ENCODE data around the gene TRAPPC2.
A peak's percentile ranks its signal among the peaks of the same experiment; 100 is the strongest.
"Not testable (repeated sequence)": the region's sequence is repeated elsewhere in the genome, so short reads cannot be mapped to it uniquely, and the experiment has no call there.

Gene TRAPPC2

GRCh38 chrX:13748486-13748885, 14.1 kb upstream of the TRAPPC2 start:
- DNase-seq (ENCODE audit: extremely low read depth in 1 of 2, low read depth in 1 of 2): no peak

DNA sequence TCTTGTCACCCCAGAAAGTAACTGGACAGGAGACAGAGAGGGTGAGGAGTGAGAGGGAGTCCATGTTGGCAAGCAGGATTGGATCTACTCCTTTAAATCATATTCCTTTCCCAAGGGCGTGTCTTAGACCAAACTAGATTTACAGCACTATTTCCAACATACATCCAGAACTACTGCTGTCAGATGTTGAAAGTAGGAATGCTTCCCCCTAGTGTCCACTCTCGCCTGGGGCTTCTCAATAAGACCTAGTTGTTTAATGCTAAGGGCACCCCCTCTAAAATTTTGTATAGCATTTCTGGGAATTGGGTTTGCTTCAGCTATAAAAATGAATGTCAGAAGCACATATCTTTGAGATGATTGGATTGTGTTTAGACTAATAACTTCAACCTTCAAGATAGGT, 13.4 kb upstream of the TRAPPC2 start:
- peak in 1 of 2 donors; percentile 8 for DNase-seq (ENCODE audit: extremely low read depth in 1 of 2, low read depth in 1 of 2)

DNA sequence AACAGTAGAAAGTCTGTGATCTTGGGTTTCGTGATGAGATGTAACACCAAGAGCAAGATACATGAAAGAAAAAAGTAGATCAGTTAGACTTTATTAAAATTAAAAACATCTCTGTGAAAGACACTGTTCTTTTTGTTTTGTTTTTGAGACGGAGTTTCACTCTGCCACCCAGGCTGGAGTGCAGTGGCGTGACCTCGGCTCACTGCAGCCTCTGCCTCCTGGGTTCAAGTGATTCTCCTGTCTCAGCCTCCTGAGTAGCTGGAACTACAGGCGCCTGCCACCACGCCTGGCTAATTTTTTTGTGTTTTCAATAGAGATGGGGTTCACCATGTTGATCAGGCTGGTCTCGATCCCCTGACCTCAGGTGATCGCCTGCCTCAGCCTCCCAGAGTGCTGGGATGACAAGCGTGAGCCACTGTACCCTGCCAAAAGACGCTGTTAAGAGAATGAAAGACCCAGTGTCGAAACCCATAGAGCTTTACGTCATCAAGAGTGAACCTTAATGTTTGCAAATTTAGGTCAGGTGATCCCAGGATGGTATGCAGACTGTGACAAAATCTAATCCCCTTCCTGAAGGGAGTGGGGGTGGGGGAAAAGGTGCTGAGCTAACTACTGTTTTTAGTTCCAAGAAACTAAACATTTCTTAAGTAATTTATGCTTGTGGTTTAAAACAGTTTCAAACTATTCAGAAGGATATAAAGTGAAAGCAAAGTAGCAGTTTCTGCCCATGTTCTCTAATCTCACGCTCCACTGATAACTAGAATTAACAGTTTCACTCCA, 8.2 kb upstream of the TRAPPC2 start:
- DNase-seq (ENCODE audit: extremely low read depth in 1 of 2, low read depth in 1 of 2): no peak

DNA sequence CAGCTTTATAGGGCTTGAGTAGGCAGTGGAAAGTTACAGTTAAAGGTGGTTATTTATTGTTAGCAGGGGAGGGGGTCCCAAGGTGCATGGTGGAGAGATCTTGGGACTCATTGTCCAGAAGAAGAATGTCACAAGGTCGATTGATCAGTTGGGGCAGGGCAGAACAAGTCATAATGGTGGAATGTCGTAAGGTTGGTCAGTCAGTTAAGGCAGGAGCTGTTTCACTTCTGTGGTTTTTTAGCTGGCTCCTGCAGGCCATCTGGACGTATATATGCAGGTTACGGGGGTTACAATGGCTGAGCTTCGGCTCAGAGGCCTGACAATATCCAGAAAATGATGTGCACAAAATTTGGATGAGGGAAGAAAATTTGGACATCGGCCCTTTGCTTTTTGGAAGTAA, 7.3 kb upstream of the TRAPPC2 start:
- no peak for DNase-seq (ENCODE audit: extremely low read depth in 1 of 2, low read depth in 1 of 2)

- no peak for DNase-seq (ENCODE audit: extremely low read depth in 1 of 2, low read depth in 1 of 2)
Measured at GRCh38 chrX:13733506-13733905, 914 bp downstream of the TRAPPC2 start.

DNA sequence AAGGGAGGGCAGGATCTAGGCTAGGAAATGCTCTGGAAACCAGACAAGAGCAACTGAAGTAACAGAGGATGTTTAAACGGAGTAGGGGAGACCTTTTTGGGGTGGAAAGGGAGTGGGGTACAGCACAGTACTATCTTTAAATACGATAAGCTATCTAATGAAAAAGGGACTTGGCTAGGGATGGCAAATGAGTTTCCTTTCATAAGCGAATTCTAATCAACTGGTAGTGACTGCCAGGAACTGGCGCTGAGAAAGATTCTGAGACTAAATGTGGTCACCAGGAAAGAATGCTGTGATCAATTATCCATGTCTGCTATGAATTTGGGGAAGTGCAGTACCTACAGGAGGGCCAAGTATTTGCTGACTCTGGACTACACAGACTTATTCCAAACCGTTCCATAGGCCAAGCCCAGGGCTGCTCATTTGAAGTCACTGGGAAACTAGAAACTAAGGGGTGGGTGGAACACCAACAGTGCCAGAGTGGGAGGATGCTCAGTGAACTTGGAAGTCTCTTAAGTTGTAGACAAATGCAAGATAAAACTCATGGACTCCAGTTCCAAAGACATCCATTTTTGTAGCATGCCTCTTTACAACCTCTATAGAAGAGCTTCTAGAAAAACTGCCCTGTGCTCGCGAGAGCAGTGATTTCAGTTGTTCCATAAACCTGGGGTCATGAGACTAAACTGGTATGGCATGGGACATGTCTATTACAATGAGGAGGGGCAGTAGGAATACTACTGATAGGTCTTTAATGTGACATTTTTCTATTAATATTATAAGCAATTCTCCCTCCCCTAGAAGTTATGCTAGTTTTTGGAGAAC, 2.0 kb downstream of the TRAPPC2 start:
- no peak for DNase-seq (ENCODE audit: extremely low read depth in 1 of 2, low read depth in 1 of 2)

DNA sequence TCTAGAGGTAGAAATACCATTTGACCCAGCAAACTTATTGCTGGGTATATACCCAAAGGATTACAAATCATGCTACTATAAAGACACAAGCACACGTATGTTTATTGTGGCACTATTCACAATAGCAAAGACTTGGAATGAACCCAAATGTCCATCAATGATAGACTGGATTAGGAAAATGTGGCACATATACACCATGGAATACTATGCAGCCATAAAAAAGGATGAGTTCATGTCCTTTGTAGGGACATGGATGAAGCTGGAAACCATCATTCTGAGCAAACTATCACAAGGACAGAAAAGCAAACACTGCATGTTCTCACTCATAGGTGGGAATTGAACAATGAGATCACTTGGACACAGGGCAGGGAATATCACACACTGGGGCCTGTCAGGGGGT, 3.9 kb downstream of the TRAPPC2 start:
- DNase-seq (ENCODE audit: extremely low read depth in 1 of 2, low read depth in 1 of 2): not testable (repeated sequence)

DNA sequence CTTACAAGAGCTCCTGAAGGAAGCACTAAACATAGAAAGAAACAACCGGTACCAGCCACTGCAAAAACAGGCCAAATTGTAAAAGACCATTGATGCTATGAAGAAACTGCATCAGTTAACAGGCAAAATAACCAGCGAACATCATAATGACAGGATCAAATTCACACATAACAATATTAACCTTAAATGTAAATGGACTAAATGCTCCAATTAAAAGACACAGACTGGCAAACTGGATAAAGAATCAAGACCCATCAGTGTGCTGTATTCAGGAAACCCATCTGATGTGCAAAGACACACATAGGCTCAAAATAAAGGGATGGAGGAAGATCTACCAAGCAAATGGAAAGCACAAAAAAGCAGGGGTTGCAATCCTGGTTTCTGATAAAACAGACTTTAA, 7.8 kb downstream of the TRAPPC2 start:
- not testable (repeated sequence) for DNase-seq (ENCODE audit: extremely low read depth in 1 of 2, low read depth in 1 of 2)

GRCh38 chrX:13724878-13725277, 9.5 kb downstream of the TRAPPC2 start:
- not testable (repeated sequence) for DNase-seq (ENCODE audit: extremely low read depth in 1 of 2, low read depth in 1 of 2)

DNA sequence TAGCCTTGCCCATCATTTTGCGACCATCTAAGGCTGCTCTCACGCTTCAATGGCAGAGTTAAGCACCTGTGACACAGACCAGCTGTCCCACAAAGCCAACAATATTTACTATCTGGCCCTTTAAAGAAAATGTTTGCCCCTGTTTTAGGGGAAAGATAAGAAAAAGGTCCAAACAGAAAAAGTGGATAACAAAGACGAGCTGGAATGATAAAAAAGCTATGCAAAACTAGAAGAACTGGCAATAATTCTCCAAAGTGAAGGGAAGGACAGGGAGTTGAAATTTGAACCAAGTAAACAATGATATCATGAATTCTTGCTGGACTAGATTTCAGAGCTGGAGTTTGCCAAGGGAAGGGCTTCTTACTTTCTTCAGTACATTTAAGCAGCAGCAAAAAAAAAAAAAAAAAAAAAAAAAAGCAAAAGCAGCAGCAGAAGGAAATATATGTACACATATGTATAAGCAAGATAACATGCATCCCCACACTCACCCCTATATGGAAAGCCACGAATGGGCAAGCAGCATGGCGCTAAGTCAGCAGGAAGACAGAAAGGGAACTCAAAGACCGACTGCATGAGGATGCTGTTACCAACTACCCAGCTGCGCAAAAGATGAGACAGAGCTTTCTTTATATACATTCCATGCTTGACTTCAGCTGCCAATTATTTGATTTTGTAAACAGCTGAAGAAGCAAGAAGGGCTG, 12.5 kb downstream of the TRAPPC2 start:
- DNase-seq (ENCODE audit: extremely low read depth in 1 of 2, low read depth in 1 of 2): no peak

DNA sequence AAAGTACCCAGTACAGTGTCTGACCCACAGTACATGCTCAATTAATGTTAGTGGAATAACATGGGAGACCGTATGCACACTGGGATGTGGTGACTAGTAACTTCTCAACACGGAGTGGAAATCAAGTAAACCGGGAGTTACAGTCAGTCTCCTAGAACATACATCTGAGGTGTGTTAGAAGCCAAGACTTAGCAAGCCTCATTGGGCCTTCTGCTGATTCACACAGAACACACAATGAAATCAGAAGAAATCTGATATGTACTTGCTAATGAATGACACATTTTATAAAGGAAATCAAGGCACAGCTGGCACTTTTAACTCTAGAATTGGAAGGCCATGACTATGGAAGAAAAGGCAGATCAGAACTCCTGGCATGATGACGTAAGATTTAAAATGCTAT, 13.0 kb downstream of the TRAPPC2 start:
- no peak for DNase-seq (ENCODE audit: extremely low read depth in 1 of 2, low read depth in 1 of 2)

DNA sequence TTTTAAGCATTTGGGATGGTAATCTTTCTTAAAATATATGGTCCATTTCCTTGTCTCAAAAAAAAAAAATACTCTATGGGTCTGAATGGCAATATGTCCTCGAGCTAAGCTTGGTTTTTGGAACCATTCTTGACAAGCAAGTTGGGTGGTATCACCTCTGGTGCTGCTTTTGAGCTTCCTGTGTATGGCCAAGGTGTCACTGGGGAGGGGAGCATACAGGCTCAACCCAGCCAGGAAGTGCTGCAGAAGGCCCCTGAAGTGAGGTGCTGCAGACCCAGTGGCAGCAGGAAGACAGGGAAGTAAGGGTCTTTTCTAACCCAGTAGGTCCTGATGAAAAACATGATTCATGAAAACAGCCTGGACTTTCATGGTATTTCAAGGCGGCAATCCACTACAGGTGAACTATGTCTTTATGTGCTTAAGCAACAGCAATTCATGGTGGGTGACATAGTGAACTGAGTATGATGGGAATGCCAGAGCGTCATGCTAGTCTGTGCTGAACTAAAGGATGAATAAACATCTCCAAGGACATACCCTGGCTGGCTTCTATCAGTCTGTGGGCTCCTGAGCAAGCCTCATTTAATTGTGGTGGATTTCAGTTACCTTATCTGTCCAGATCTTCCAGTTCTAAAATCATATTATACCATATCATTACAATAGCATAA, 15.1 kb downstream of the TRAPPC2 start:
- no peak for DNase-seq (ENCODE audit: extremely low read depth in 1 of 2, low read depth in 1 of 2)

- DNase-seq (ENCODE audit: extremely low read depth in 1 of 2, low read depth in 1 of 2): no peak
Measured at GRCh38 chrX:13717700-13718472, 16.5 kb downstream of the TRAPPC2 start.

- no peak for DNase-seq (ENCODE audit: extremely low read depth in 1 of 2, low read depth in 1 of 2)
Measured at GRCh38 chrX:13716905-13717304, 17.5 kb downstream of the TRAPPC2 start.

DNA sequence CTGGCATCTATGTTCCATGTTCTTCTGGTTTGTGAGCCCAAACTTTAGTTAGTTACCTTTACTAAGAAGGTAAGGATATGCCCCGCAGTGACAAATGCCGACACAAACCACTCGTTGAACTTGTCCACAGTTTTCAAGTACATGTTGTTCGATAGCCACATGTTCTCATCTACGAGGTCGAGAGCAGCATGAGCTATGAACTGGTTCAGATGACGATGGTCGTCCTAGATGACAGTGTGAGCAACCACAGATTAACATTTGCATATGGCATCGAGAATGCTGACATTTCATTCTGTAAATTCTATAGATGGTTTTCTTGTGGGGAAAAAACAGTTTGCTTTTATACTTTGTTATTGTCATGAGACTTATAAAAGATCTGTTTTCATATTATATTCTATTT, 18.0 kb downstream of the TRAPPC2 start:
- DNase-seq (ENCODE audit: extremely low read depth in 1 of 2, low read depth in 1 of 2): no peak

DNA sequence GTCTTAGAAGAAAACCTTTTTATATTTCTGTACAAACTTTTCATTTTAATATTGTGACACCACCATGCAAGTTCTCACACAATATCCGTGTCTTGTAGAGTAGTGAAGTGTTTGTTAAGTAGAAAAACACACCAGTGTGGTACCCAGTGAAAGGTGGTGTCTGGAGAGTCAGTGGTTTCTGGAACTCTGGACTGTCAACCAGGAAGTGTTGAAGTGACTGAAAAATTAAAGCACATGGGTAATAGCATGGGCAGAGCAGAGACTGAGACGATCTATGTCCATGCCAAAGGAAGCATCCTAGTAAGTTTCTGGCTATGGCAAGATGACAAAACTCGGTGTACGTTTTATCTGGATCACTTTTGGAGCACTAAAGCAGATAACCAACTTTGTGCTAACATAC, 23.3 kb downstream of the TRAPPC2 start:
- DNase-seq (ENCODE audit: extremely low read depth in 1 of 2, low read depth in 1 of 2): no peak

DNA sequence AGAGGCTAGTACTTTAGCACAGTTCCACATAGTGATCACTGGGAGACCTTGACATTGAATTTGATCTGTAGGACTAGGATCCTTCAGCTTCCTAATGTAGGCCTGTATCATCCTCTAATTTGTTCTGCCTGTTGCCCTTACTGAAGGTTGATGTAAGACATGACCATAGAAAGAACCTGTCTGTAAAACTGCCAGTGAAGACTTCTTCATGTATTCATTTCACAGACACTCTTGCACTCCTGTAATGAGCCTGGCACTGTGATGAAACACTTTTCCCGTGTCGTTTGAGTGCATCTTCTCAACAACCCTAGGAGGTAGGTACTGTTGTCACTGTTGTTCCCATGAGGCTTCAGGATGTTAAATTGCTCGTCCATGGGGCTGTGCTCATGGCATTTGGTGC, 30.8 kb downstream of the TRAPPC2 start:
- DNase-seq (ENCODE audit: extremely low read depth in 1 of 2, low read depth in 1 of 2): no peak

- DNase-seq (ENCODE audit: extremely low read depth in 1 of 2, low read depth in 1 of 2): no peak
Measured at GRCh38 chrX:13703135-13703534, 31.3 kb downstream of the TRAPPC2 start.

DNA sequence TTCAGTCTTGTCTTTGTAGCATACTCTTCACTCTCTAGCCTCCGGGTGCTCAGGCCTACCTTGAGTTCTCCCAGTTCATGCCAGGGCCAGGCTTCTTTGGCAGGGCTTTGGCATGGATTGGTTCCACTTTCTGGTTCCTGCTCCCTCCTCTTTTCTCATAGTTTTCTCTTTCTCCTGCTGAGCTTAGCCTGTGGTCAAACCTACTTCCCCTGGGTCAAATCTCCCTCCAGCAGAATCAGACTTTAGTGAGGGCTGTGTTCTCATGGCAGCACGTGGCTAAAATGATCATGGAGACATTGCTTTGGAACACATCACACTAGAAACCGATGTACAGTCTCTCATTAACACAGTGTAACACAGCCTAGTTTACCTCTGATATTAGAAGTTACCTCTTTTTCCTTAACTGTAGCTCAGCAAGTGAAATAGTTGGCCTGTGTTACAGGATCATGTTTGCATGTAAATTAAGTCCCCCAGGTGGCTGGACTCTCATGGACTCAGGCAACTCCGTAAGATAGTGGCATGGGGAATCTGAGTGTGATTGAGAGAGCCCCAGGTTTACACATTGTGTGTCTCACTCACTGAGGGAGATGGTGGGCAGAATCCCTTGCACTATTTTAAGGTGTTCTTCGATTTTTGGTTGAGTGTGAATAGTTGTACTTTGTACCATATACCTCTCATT, 32.2 kb downstream of the TRAPPC2 start:
- no peak for DNase-seq (ENCODE audit: extremely low read depth in 1 of 2, low read depth in 1 of 2)

- no peak for DNase-seq (ENCODE audit: extremely low read depth in 1 of 2, low read depth in 1 of 2)
Measured at GRCh38 chrX:13700380-13700779, 34.0 kb downstream of the TRAPPC2 start.
